Forelimb muscle (tissue), 1 donor: ENCODE measurements around the gene KANSL3. TPM values are rescaled to one million over a fixed set of nuclear protein-coding genes. Genes with fewer than 3 reads are reported as not detected.

Source experiments
- polyA plus RNA-seq: library from polyadenylated mRNA; unstranded; fragments of 120-200 nt; gene quantifications from one replicate; pipeline ENCODE4 v1.2.1, GENCODE V29; 2013; ENCODE audit not compliant: insufficient read length

Gene KANSL3
- polyA plus RNA-seq, 1 donor = 32.4 TPM

Other genes with a start within 250 kb of the KANSL3 start
- gene NEURL3, start 133.0 kb downstream of the KANSL3 start, polyA plus RNA-seq = 0.19 TPM
- 45.3 TPM for gene ARID5A, start 101.6 kb downstream of the KANSL3 start, polyA plus RNA-seq
- 3.4 TPM for gene FER1L5, start 4.5 kb upstream of the KANSL3 start, polyA plus RNA-seq
- gene LMAN2L, start 101.8 kb upstream of the KANSL3 start, polyA plus RNA-seq = 25.4 TPM
- gene CNNM4, start 122.6 kb upstream of the KANSL3 start, polyA plus RNA-seq = 37.0 TPM
- 21.6 TPM for gene CNNM3, start 178.0 kb upstream of the KANSL3 start, polyA plus RNA-seq
- gene ANKRD23, start 205.7 kb upstream of the KANSL3 start, polyA plus RNA-seq = 21.3 TPM
- 7.5 TPM for gene ANKRD39, start 219.7 kb upstream of the KANSL3 start, polyA plus RNA-seq
- gene SEMA4C, start 231.8 kb upstream of the KANSL3 start, polyA plus RNA-seq = 30.4 TPM